GM15510 (cell line): ENCODE results near the gene C1orf216.

ENCODE experiments used
- POLR2A ChIP-seq: IDR thresholded peaks from 3 replicates; pipeline ENCODE4 v1.6.1; 2011; ENCODE audit warnings: borderline replicate concordance; ENCODE audit not compliant: insufficient read length; ENCODE audit errors: extremely low read depth

Gene C1orf216

GRCh38 chr1:35715568-35716002 is 3.1 kb downstream of the C1orf216 start:
- TF ChIP-seq POLR2A = no peak

GRCh38 chr1:35714921-35715567 is 3.6 kb downstream of the C1orf216 start:
- TF ChIP-seq POLR2A = no peak

GRCh38 chr1:35708952-35709351 is 9.7 kb downstream of the C1orf216 start:
- TF ChIP-seq POLR2A = no peak

GRCh38 chr1:35708441-35708921 is 10.2 kb downstream of the C1orf216 start:
- no peak for TF ChIP-seq POLR2A

- TF ChIP-seq POLR2A = no peak
These were observed 10.9 kb downstream of the C1orf216 start for GRCh38 chr1:35707601-35708440.

- no peak for TF ChIP-seq POLR2A
These were observed 11.7 kb downstream of the C1orf216 start for GRCh38 chr1:35706846-35707600.

GRCh38 chr1:35702508-35702907 is 16.2 kb downstream of the C1orf216 start:
- no peak for TF ChIP-seq POLR2A

GRCh38 chr1:35692317-35692716 is 26.4 kb downstream of the C1orf216 start:
- no peak for TF ChIP-seq POLR2A

- TF ChIP-seq POLR2A = no peak
These were observed 27.0 kb downstream of the C1orf216 start for GRCh38 chr1:35691571-35692220.

GRCh38 chr1:35691080-35691479 is 27.6 kb downstream of the C1orf216 start:
- no peak for TF ChIP-seq POLR2A

- TF ChIP-seq POLR2A = no peak
These were observed 30.5 kb downstream of the C1orf216 start for GRCh38 chr1:35688161-35688560.

GRCh38 chr1:35683012-35683411 is 35.7 kb downstream of the C1orf216 start:
- TF ChIP-seq POLR2A = no peak

GRCh38 chr1:35680271-35680670 is 38.4 kb downstream of the C1orf216 start:
- TF ChIP-seq POLR2A = no peak

GRCh38 chr1:35675773-35676172 is 42.9 kb downstream of the C1orf216 start:
- no peak for TF ChIP-seq POLR2A

GRCh38 chr1:35674111-35674510 is 44.6 kb downstream of the C1orf216 start:
- no peak for TF ChIP-seq POLR2A

- TF ChIP-seq POLR2A = no peak
These were observed 46.6 kb downstream of the C1orf216 start for GRCh38 chr1:35672116-35672515.

GRCh38 chr1:35668506-35668905 is 50.2 kb downstream of the C1orf216 start:
- TF ChIP-seq POLR2A = no peak
